ENCODE measurements around the gene NKIRAS2. TPM values are rescaled to one million over a fixed set of nuclear protein-coding genes. Genes with fewer than 3 reads are reported as not detected.
"Not testable (repeated sequence)": the region's sequence is repeated elsewhere in the genome, so short reads cannot be mapped to it uniquely, and the experiment has no call there.

NKIRAS2 gene
- total and polyA plus RNA-seq, 4 donors, result 24.7 to 79.6 (median 65.8) TPM

GRCh38 chr17:42009170-42009569, 10.7 kb upstream of the NKIRAS2 start:
- H3K27ac ChIP-seq (ENCODE audit: low read depth, low read length), result no peak overlapping the region
- H3K4me3 ChIP-seq (ENCODE audit: low read depth, low read length), result no peak overlapping the region
- DNase-seq (ENCODE audit: low read depth in 4 of 6, low spot score in 6 of 6), result peak in 1 of 6 donors; percentile 28

GRCh38 chr17:42010266-42010680, 9.6 kb upstream of the NKIRAS2 start:
- peaks cover 24% of the 10 kb centered on the region for H3K4me1 ChIP-seq (ENCODE audit: control insufficient read depth, insufficient read depth, low read length)
- not testable (repeated sequence) for DNase-seq (ENCODE audit: low read depth in 4 of 6, low spot score in 6 of 6); H3K9me3 ChIP-seq (ENCODE audit: control insufficient read depth, insufficient read depth, low read length); H3K36me3 ChIP-seq (ENCODE audit: control insufficient read depth, insufficient read depth, low read length); H3K4me3 ChIP-seq (ENCODE audit: low read depth, low read length); H3K27ac ChIP-seq (ENCODE audit: low read depth, low read length); H3K27me3 ChIP-seq (ENCODE audit: control insufficient read depth, insufficient read depth, low read length)
- 95% methylated on average over 4 of the region's 9 CpGs for WGBS (ENCODE audit: insufficient coverage)

More at GRCh38 chr17:42009170-42009569, 10.7 kb upstream of the NKIRAS2 start:
- no peaks in the 10 kb centered on the region for H3K9me3 ChIP-seq (ENCODE audit: control insufficient read depth, insufficient read depth, low read length)
- H3K36me3 ChIP-seq (ENCODE audit: control insufficient read depth, insufficient read depth, low read length), result peaks cover 5% of the 10 kb centered on the region
- peaks cover 20% of the 10 kb centered on the region for H3K4me1 ChIP-seq (ENCODE audit: control insufficient read depth, insufficient read depth, low read length)
- WGBS (ENCODE audit: insufficient coverage), result 73% methylated on average over 2 of the region's 4 CpGs
- H3K27me3 ChIP-seq (ENCODE audit: control insufficient read depth, insufficient read depth, low read length), result no peaks in the 10 kb centered on the region

GRCh38 chr17:42010898-42011516, 8.9 kb upstream of the NKIRAS2 start:
- Histone ChIP-seq H3K36me3 (ENCODE audit: control insufficient read depth, insufficient read depth, low read length) (peaks cover 13% of the 10 kb centered on the region), H3K27ac (ENCODE audit: low read depth, low read length) (no peak overlapping the region), H3K9me3 (ENCODE audit: control insufficient read depth, insufficient read depth, low read length) (no peaks in the 10 kb centered on the region), H3K4me1 (ENCODE audit: control insufficient read depth, insufficient read depth, low read length) (peaks cover 28% of the 10 kb centered on the region), H3K27me3 (ENCODE audit: control insufficient read depth, insufficient read depth, low read length) (no peaks in the 10 kb centered on the region), H3K4me3 (ENCODE audit: low read depth, low read length) (no peak overlapping the region)
- WGBS (ENCODE audit: insufficient coverage), result 100% methylated on average over 1 of the region's 3 CpGs
- no peak for DNase-seq (ENCODE audit: low read depth in 4 of 6, low spot score in 6 of 6)

- H3K27me3 ChIP-seq (ENCODE audit: control insufficient read depth, insufficient read depth, low read length); DNase-seq (ENCODE audit: low read depth in 4 of 6, low spot score in 6 of 6); H3K27ac ChIP-seq (ENCODE audit: low read depth, low read length); H3K9me3 ChIP-seq (ENCODE audit: control insufficient read depth, insufficient read depth, low read length); H3K4me3 ChIP-seq (ENCODE audit: low read depth, low read length): not testable (repeated sequence)
- peaks cover 15% of the 10 kb centered on the region for H3K36me3 ChIP-seq (ENCODE audit: control insufficient read depth, insufficient read depth, low read length)
- WGBS (ENCODE audit: insufficient coverage), result 38% methylated on average over 1 of the region's 4 CpGs
- H3K4me1 ChIP-seq (ENCODE audit: control insufficient read depth, insufficient read depth, low read length), result peaks cover 29% of the 10 kb centered on the region
These were observed 7.5 kb upstream of the NKIRAS2 start for GRCh38 chr17:42012363-42012762.

- H3K27ac ChIP-seq (ENCODE audit: low read depth, low read length); H3K4me3 ChIP-seq (ENCODE audit: low read depth, low read length); H3K9me3 ChIP-seq (ENCODE audit: control insufficient read depth, insufficient read depth, low read length); DNase-seq (ENCODE audit: low read depth in 4 of 6, low spot score in 6 of 6); H3K27me3 ChIP-seq (ENCODE audit: control insufficient read depth, insufficient read depth, low read length): not testable (repeated sequence)
- peaks cover 33% of the 10 kb centered on the region for H3K4me1 ChIP-seq (ENCODE audit: control insufficient read depth, insufficient read depth, low read length)
- H3K36me3 ChIP-seq (ENCODE audit: control insufficient read depth, insufficient read depth, low read length), result peaks cover 15% of the 10 kb centered on the region
- WGBS (ENCODE audit: insufficient coverage), result 97% methylated on average over 5 of the region's 12 CpGs
These were observed 6.2 kb upstream of the NKIRAS2 start for GRCh38 chr17:42013740-42014139.

GRCh38 chr17:42016411-42016831, 3.5 kb upstream of the NKIRAS2 start:
- Histone ChIP-seq H3K4me1 (ENCODE audit: control insufficient read depth, insufficient read depth, low read length) (peaks cover 41% of the 10 kb centered on the region), H3K27me3 (ENCODE audit: control insufficient read depth, insufficient read depth, low read length) (no peaks in the 10 kb centered on the region), H3K36me3 (ENCODE audit: control insufficient read depth, insufficient read depth, low read length) (peaks cover 10% of the 10 kb centered on the region), H3K27ac (ENCODE audit: low read depth, low read length) (peak overlapping the region; percentile 96), H3K9me3 (ENCODE audit: control insufficient read depth, insufficient read depth, low read length) (no peaks in the 10 kb centered on the region), H3K4me3 (ENCODE audit: low read depth, low read length) (peak overlapping the region; percentile 98)
- no peak for DNase-seq (ENCODE audit: low read depth in 4 of 6, low spot score in 6 of 6)
- 19% methylated on average over 8 of the region's 12 CpGs for WGBS (ENCODE audit: insufficient coverage)

- H3K27me3 ChIP-seq (ENCODE audit: control insufficient read depth, insufficient read depth, low read length), result no peaks in the 10 kb centered on the region
- no peaks in the 10 kb centered on the region for H3K9me3 ChIP-seq (ENCODE audit: control insufficient read depth, insufficient read depth, low read length)
- peak; percentile 84 to 98 (median 88) for DNase-seq (ENCODE audit: low read depth in 4 of 6, low spot score in 6 of 6)
- H3K36me3 ChIP-seq (ENCODE audit: control insufficient read depth, insufficient read depth, low read length), result peaks cover 17% of the 10 kb centered on the region
- H3K4me1 ChIP-seq (ENCODE audit: control insufficient read depth, insufficient read depth, low read length), result peaks cover 41% of the 10 kb centered on the region
- WGBS (ENCODE audit: insufficient coverage), result under 1% methylated on average over 67 of the region's 70 CpGs
- peak within 1 kb of the TSS; percentile 96 for H3K27ac ChIP-seq (ENCODE audit: low read depth, low read length)
- H3K4me3 ChIP-seq (ENCODE audit: low read depth, low read length), result peak within 1 kb of the TSS; percentile 98
These were observed 2.7 kb upstream of the NKIRAS2 start, which contains the start of gene DNAJC7 for GRCh38 chr17:42016941-42017865. Gene DNAJC7, minus strand, starts transcription at chr17:42017439. Its CDS starts 23 bp downstream, at chr17:42017416.

- Histone ChIP-seq H3K4me1 (ENCODE audit: control insufficient read depth, insufficient read depth, low read length) (peaks cover 39% of the 10 kb centered on the region), H3K27ac (ENCODE audit: low read depth, low read length) (peak overlapping the region; percentile 96), H3K36me3 (ENCODE audit: control insufficient read depth, insufficient read depth, low read length) (peaks cover 23% of the 10 kb centered on the region), H3K9me3 (ENCODE audit: control insufficient read depth, insufficient read depth, low read length) (no peaks in the 10 kb centered on the region), H3K27me3 (ENCODE audit: control insufficient read depth, insufficient read depth, low read length) (no peaks in the 10 kb centered on the region), H3K4me3 (ENCODE audit: low read depth, low read length) (peak overlapping the region; percentile 98)
- DNase-seq (ENCODE audit: low read depth in 4 of 6, low spot score in 6 of 6), result no peak
- 0% methylated on average over 11 of the region's 11 CpGs for WGBS (ENCODE audit: insufficient coverage)
These were observed 2.1 kb upstream of the NKIRAS2 start for GRCh38 chr17:42017866-42018200.

- H3K27me3 ChIP-seq (ENCODE audit: control insufficient read depth, insufficient read depth, low read length), result no peaks in the 10 kb centered on the region
- peaks cover 36% of the 10 kb centered on the region for H3K4me1 ChIP-seq (ENCODE audit: control insufficient read depth, insufficient read depth, low read length)
- no peaks in the 10 kb centered on the region for H3K9me3 ChIP-seq (ENCODE audit: control insufficient read depth, insufficient read depth, low read length)
- H3K27ac ChIP-seq (ENCODE audit: low read depth, low read length), result peak overlapping the region; percentile 96
- peaks cover 28% of the 10 kb centered on the region for H3K36me3 ChIP-seq (ENCODE audit: control insufficient read depth, insufficient read depth, low read length)
- H3K4me3 ChIP-seq (ENCODE audit: low read depth, low read length), result peak overlapping the region; percentile 98
- 30% methylated on average over 2 of the region's 3 CpGs for WGBS (ENCODE audit: insufficient coverage)
- no peak for DNase-seq (ENCODE audit: low read depth in 4 of 6, low spot score in 6 of 6)
These were observed 1.6 kb upstream of the NKIRAS2 start for GRCh38 chr17:42018339-42018738.
